ENCODE data around the gene IGF2. TPM values are rescaled to one million over a fixed set of nuclear protein-coding genes. Genes with fewer than 3 reads are reported as not detected.

Gene IGF2
- total RNA-seq, 1 experiment from 2014 or later = 0.35 TPM

DNA sequence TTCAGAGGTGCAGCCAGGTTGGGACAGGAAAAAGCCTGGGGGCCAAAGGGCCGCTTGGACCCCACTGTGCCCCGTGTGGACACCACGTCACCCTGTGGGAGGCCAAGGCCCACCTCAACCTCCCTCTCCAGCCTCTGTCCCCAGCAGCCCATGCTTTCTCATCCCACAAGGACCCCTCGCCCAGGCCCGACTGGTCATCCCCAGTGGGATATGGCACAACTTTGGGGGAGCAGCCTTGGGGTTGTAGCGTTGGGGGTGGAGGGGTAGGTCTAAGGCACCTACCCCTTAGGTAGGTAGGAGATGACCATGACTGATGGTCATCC is 44.0 kb downstream of the IGF2 start:
- Mint-ChIP-seq H3K36me3 (ENCODE audit: insufficient read depth, unreplicated experiment) (peaks cover 4% of the 10 kb centered on the region), H3K9me3 (ENCODE audit: unreplicated experiment) (no peaks in the 10 kb centered on the region), H3K4me1 (ENCODE audit: insufficient read depth, unreplicated experiment) (peaks cover 41% of the 10 kb centered on the region), H3K27me3 (ENCODE audit: insufficient read depth, unreplicated experiment) (no peaks in the 10 kb centered on the region), H3K4me3 (ENCODE audit: unreplicated experiment) (no peak overlapping the region), H3K27ac (ENCODE audit: low read depth, unreplicated experiment) (no peak overlapping the region)
- POLR2A ChIA-PET = no interaction called here
- CTCF ChIA-PET = interaction anchor here (4.0 kb wide), 1 partner anchor 55 kb away, joined by 23 read pairs; no protein-coding TSS in a partner anchor
- no peak for DNase-seq (ENCODE audit: unreplicated experiment)
- TF ChIP-seq, protein P1, sequence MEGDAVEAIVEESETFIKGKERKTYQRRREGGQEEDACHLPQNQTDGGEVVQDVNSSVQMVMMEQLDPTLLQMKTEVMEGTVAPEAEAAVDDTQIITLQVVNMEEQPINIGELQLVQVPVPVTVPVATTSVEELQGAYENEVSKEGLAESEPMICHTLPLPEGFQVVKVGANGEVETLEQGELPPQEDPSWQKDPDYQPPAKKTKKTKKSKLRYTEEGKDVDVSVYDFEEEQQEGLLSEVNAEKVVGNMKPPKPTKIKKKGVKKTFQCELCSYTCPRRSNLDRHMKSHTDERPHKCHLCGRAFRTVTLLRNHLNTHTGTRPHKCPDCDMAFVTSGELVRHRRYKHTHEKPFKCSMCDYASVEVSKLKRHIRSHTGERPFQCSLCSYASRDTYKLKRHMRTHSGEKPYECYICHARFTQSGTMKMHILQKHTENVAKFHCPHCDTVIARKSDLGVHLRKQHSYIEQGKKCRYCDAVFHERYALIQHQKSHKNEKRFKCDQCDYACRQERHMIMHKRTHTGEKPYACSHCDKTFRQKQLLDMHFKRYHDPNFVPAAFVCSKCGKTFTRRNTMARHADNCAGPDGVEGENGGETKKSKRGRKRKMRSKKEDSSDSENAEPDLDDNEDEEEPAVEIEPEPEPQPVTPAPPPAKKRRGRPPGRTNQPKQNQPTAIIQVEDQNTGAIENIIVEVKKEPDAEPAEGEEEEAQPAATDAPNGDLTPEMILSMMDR (IDR thresholded peaks at IDR 0.05; ENCODE audit: unreplicated experiment) = no peak
- intact Hi-C loops (cut with micrococcal nuclease) = no loop called here
- BruUV-seq (replicated peaks) = no TSS peak

DNA sequence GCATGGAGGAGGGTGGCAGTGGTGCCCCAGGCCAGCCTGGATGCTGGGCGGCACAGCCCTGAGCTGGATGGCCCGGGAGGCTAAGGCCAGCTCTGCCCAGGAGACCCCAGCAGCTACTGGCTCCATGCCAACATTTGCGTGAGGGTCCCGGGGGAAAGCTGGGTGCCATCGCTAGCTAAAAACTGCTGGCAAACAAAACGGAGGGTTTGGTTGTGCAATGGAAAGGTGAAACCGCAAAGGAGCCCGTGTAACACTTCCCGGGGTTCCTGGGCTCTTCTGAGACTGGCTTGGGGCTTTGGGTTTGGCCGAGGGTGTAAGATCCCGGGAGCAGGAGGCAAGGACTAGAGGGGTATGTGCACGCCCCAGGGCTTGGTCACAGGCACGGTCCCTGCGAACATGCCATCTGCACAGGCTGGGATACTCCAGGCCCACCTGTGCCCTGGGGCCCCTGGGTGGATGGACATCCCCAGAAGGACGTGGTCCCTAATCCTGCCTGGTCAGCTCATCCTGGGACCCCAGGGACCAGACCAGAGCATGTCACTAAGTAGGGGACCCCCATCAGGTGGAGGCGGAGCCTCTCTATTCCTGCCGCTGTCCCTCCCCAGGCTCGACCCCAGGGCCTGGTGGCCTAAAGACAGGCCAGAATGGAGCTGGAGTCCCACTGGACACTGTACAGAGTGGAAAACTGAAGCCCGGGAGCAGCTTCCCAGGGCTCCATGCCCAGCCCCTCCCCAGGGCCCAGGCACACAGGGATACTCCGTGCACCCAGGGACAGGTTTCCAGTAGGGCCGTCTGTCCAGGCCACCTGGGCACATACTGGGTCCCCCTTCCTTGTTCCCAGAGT is 44.6 kb downstream of the IGF2 start:
- ChIA-PET CTCF (interaction anchor here (1.2 to 4.0 kb wide), 3 partner anchors 55 to 100 kb away, joined by 5 to 23 read pairs (median 12); no protein-coding TSS in a partner anchor), POLR2A (interaction anchor here (2.5 kb wide), 1 partner anchor 18 kb away, joined by 17 read pairs; no protein-coding TSS in a partner anchor)
- TF ChIP-seq, protein P1 (IDR thresholded peaks at IDR 0.05; ENCODE audit: unreplicated experiment) = no peak
- Mint-ChIP-seq H3K27ac (ENCODE audit: low read depth, unreplicated experiment) (peak overlapping the region; percentile 74), H3K27me3 (ENCODE audit: insufficient read depth, unreplicated experiment) (no peaks in the 10 kb centered on the region), H3K9me3 (ENCODE audit: unreplicated experiment) (peaks cover under 1% of the 10 kb centered on the region), H3K4me3 (ENCODE audit: unreplicated experiment) (peak overlapping the region; percentile 46), H3K4me1 (ENCODE audit: insufficient read depth, unreplicated experiment) (peaks cover 38% of the 10 kb centered on the region), H3K36me3 (ENCODE audit: insufficient read depth, unreplicated experiment) (peaks cover 4% of the 10 kb centered on the region)
- no TSS peak for BruUV-seq (replicated peaks)
- peak; percentile 69 for DNase-seq (ENCODE audit: unreplicated experiment)
- intact Hi-C loops (cut with micrococcal nuclease) = loop anchor here (5.0 kb wide), 1 partner anchor 48 kb away; no protein-coding TSS in a partner anchor

DNA sequence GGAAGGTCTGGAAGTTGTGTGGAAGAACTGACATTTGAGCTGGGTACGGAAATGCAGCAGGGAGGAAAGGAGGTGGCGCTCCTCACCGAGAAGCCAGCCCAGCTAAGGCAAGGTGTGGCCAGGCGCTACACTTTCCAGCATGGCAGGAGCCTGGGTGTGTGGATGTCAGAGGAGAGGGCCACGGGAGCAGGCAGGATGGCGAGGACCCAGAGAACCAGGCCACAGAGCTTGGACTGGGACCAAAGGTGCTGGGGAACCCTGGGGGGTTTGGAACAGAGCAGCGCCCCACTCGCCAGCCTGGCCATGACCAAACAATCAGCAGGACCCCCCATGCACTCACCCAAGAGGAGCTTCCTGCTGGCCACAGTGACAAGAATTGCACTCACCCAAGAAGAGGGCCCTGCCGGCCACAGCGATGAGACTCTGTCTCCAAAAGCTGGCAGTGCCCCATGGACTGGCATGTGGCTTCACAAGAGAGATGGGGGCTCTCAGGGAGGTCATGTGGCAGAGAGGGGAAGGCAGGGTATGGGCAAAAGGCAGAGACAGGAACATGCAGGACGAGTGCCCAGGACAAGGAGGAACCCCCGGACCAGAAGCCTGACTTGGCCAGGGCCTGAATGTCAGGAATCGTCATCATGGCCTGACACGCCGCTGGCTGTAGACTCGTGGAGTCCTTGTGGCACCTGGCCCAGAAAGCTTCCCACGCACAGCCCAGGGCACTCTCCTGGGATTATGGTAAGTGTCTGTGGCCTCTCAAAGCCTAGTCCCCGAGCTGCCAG is 45.4 kb downstream of the IGF2 start:
- Mint-ChIP-seq H3K4me3 (ENCODE audit: unreplicated experiment) (peak overlapping the region; percentile 46), H3K27me3 (ENCODE audit: insufficient read depth, unreplicated experiment) (no peaks in the 10 kb centered on the region), H3K9me3 (ENCODE audit: unreplicated experiment) (peaks cover 8% of the 10 kb centered on the region), H3K4me1 (ENCODE audit: insufficient read depth, unreplicated experiment) (peaks cover 36% of the 10 kb centered on the region), H3K27ac (ENCODE audit: low read depth, unreplicated experiment) (peak overlapping the region; percentile 74), H3K36me3 (ENCODE audit: insufficient read depth, unreplicated experiment) (peaks cover 4% of the 10 kb centered on the region)
- CTCF ChIA-PET = interaction anchor here (1.2 to 4.0 kb wide), 3 partner anchors 56 to 101 kb away, joined by 5 to 23 read pairs (median 12); no protein-coding TSS in a partner anchor
- POLR2A ChIA-PET = interaction anchor here (1.0 to 2.5 kb wide), 5 partner anchors 17 to 322 kb away, joined by 3 to 17 read pairs (median 5); partner anchors contain the start of gene SYT8
- TF ChIP-seq, protein P1 (IDR thresholded peaks at IDR 0.05; ENCODE audit: unreplicated experiment) = no peak
- intact Hi-C loops (cut with micrococcal nuclease) = loop anchor here (1.0 to 5.0 kb wide), 2 partner anchors 16 to 49 kb away; no protein-coding TSS in a partner anchor
- no TSS peak for BruUV-seq (replicated peaks)
- peak; percentile 91 for DNase-seq (ENCODE audit: unreplicated experiment)

All from MCF 10A (cell line).